SK-N-MC (cell line): Measurements from ENCODE around the gene PAQR7.

ENCODE experiments used
- EZH2 ChIP-seq: fragments of 200-600 bp; sonication (generic); IDR thresholded peaks from one replicate; pipeline ENCODE4 v1.6.1; 2017; ENCODE audit warnings: antibody characterized with exemption
- FOXP2 ChIP-seq: optimal IDR thresholded peaks from 2 replicates; pipeline ENCODE3; 2011; ENCODE audit warnings: mild to moderate bottlenecking, moderate library complexity; ENCODE audit not compliant: insufficient read depth; ENCODE audit errors: extremely low read length, control extremely low read depth
- POLR2AphosphoS5 ChIP-seq: IDR thresholded peaks from 2 replicates; pipeline ENCODE4 v1.6.1; 2012; ENCODE audit warnings: mild to moderate bottlenecking, low read depth, low read length, borderline replicate concordance

DNA sequence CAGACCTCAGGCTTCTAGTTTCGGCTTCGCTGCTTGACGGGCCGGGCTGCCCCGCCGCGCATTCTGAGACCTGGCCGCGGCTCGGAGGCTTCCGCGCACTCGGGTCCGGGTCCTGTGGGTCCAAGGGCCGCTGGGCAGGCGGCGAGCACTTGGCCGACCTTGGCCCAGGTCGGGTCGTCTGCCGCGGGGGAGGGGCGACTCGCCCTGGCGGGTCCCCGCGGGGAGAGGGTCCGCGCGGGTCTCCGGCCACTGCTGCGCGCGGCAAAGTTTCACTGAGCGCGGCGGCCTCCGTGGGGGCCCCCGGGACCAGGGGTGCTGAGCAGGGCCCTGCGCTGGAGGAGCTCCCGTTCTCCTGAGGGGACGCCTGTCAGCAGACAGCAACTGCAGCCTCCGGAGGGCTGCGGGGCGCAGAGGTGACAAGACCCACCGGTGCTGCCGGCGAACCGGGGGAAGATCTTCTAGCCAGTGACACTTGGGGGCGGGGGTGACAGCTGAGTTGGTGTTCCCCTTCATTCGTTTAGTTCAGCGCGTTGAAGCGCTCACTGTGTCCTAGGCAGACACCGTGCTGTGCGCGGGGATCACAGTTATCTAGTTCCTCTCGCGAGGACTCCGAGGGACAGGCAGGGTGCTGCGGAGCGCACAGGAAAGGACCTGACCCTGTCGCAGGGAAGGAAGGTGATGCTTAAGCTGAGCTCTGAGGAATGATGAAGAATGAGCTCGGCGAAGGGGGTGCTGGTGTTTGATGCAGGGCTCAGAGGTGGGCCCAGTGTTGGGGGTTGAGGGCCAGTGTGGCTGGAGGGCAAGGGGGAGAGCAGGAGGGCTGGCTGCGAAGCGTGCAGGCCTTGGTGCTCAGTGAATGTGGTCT is 55.0 kb downstream of the PAQR7 start:
- TF ChIP-seq POLR2AphosphoS5, result 0 out of 2 replicates have a peak, but pooled peaks have one; percentile 7
- no peak for TF ChIP-seq EZH2
- no peak for TF ChIP-seq FOXP2
